HG03439 (cell line): ENCODE measurements around the gene PRKRA.
A peak's percentile ranks its signal among the peaks of the same experiment; 100 is the strongest.
"Not testable (repeated sequence)": the region's sequence is repeated elsewhere in the genome, so short reads cannot be mapped to it uniquely, and the experiment has no call there.

Experiments
- ATAC-seq: cut with Tn5 transposase; IDR thresholded peaks from one replicate; pipeline ENCODE4 v1.9.1; 2021; ENCODE audit warnings: mild to moderate bottlenecking, moderate library complexity; ENCODE audit not compliant: unreplicated experiment

The PRKRA gene

DNA sequence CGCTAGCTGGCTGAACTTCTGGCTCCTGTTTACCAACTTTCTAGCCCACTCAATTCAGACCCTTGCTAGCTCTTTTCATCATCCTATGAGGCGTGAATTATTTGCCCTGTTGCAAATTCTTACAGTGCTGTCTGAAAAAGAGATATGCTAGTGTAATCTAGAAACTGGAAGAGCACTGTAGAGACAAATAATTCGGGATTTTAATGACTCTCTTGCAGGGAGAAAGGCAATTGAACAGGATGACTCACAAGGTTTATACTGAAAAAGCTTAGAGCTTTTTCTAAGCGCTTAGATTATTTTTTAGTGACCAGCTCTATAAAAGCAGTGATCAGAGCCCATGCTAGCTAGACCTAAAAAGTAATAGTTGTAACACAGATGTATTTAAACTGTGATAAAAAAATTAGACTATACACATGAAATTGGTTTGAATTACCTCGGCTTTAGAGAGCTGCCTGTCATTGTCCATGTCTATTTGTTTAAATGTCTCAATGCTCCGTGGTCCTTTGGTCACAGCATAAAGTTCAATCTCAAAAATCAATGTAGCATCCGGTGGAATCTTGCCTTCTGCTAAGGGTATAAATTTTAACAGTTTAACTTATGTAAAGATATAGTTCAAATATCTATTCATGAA lies 18.4 kb upstream of the PRKRA start:
- no peak for ATAC-seq

GRCh38 chr2:178457390-178457886 lies 6.5 kb upstream of the PRKRA start:
- ATAC-seq: no peak

- ATAC-seq: no peak
Measured at GRCh38 chr2:178455947-178456346, 5.0 kb upstream of the PRKRA start.

- ATAC-seq: no peak
Measured at GRCh38 chr2:178452870-178453269, 1.9 kb upstream of the PRKRA start.

DNA sequence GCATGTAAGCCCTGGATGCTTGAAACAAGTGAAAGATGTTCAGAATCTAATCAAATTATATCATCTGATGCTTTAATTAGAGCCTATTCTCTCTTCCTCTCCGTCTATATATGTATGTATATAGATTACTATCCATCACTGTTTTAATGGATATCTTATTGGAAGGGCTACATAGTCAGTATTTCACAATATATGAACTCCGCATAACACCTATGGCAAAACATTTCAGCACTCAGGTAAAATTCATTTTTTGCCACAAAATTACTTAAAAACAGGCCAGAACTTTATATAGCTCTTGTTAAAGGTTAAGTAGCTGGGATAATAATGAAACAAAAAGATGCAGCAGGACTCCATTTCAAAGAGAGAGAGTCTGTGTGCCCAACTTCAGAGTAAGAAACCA lies 1.4 kb upstream of the PRKRA start:
- ATAC-seq: no peak

DNA sequence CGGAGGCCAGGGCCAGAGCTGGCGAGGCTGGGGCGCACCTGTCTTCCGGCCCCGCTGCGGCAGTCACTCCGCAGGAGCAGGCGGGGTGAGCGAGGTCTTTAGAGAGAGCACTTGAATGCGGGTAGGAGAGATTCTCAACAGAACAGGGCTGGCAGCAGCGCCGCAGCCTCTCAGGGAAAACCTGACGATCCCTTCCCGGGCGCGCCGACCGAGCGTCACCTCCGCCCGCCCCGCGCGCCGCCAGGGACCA lies 526 bp downstream of the PRKRA start:
- peak; percentile 52 for ATAC-seq

GRCh38 chr2:178449700-178450523 lies 1.1 kb downstream of the PRKRA start:
- ATAC-seq: peak; percentile 17

GRCh38 chr2:178448968-178449661 lies 1.9 kb downstream of the PRKRA start:
- ATAC-seq: no peak

GRCh38 chr2:178441426-178441825 lies 9.5 kb downstream of the PRKRA start:
- no peak for ATAC-seq

DNA sequence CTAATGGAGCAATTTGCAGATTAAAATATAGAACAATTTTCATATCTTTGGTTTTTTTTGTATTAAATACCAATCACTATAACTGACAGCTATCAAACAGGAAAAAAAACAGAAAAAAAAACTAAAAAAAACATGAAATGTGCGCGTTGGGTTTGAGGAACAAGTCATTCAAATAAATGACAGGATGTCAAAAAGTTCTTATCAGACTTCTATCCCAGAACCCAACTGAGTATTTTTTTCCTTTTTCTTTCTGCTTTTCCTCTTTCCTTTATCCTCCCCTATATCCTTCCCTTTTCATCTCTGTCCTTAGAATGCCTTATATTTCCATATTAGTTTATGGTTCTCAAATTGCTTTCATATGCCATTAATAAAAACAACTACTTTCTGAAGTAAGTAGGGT lies 14.3 kb downstream of the PRKRA start:
- ATAC-seq: no peak

GRCh38 chr2:178429336-178429735 lies 21.6 kb downstream of the PRKRA start:
- ATAC-seq: no peak

GRCh38 chr2:178428396-178428806 lies 22.6 kb downstream of the PRKRA start:
- no peak for ATAC-seq

DNA sequence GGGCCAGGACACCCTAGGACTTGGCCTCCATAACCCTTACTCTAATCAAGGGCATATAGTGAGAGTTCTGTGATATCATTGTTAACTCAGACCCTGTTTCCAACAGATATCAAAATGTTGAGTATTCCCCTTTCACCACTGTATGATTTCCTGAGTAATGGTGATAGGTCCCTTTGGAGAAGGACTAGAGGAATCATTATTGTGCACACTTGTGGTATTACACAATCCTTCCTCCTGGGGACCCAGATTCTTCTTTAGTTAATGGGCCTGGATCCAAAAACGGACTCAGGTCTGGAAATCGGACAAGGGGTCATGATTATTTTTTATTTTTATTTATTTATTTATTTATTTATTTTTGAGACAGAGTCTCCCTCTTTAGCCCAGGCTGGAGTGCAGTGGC lies 23.5 kb downstream of the PRKRA start:
- ATAC-seq: no peak

GRCh38 chr2:178426388-178426787 lies 24.6 kb downstream of the PRKRA start:
- no peak for ATAC-seq

GRCh38 chr2:178425255-178425827 lies 25.6 kb downstream of the PRKRA start:
- no peak for ATAC-seq

- ATAC-seq: not testable (repeated sequence)
Measured at GRCh38 chr2:178423746-178424145, 27.2 kb downstream of the PRKRA start.

DNA sequence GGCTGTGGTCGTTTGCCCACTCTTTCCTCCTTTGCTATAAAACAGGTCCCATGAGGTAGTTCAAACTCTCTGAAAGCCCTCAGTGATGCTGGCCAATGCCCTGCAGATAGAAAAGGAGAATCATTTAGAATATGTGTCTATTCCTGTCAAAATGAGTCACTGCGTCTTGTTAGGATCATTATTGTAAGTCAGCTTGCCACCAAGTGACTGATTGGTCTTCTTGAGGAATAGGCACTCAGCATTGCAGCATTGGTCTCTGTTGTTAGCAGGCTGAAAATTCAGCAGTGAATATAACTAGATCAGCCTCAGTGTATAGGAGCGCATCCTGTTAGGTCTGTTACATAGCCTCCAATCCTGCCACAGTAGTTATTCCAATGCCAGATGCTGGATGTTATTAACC lies 28.9 kb downstream of the PRKRA start:
- no peak for ATAC-seq

DNA sequence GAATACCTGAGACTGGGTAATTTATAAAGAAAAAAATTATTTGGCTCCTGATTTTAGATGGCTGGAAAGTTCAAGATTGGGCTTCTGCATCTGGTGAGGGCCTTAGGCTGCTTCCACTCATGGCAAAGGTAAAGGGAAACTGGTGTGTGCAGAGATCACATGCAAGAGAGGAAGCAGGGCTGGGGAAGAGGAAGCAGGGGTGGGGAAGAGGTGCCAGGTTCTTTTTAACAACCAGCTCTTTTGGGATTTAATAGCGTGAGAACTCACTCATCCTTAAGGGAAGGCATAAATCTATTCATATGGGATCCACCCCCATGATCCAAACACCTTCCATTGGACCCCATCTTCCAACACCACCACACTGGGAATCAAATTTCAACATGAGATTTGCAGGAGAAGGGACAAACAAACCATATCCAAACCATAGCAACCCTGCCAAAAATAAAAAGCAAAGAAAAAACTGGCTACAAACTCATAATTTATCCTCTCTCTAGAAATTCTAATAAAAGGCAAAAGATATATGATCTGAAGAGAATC lies 30.4 kb downstream of the PRKRA start:
- ATAC-seq: no peak

- no peak for ATAC-seq
Measured at GRCh38 chr2:178419123-178419522, 31.9 kb downstream of the PRKRA start.

DNA sequence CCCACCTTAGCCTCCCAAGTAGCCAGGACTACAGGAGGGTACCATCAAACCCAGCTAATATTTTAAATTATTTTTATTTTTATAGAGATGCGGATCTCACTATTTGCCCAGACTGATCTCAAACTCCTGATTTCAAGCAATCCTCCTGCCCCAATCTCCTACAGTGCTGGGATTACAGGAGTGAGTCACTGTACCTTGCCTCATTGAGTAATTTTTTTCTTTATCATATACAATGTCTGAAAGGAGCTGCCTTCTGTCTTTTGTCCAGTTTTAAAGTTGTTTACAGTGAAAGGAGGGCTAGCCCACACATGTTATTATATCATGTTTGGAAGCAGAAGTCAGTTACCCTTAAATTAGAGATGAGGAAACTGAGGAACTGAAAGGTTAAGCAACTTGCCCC lies 32.5 kb downstream of the PRKRA start:
- no peak for ATAC-seq

DNA sequence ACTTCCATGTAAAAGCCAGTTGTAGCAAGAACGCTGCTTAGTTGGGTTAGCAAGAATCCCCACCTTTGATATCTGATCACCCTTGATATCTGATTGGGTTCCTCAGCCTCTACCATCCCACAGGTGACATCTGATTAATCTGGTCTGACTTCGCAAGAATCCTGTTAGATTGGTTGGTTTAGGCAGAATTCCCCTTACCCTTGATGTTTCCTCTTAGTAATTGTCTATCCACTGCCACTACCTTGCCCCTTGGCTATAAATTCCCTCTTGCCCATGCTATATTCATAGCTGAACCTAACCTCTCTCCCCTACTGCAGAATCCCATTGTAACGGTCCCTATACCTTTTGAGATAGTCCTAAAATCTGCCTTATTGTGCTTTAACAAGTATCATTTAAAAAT lies 33.1 kb downstream of the PRKRA start:
- no peak for ATAC-seq
